HepG2 (cell line): Measurements from ENCODE around the gene DGCR8.

Experiments
- ARNT2 ChIP-seq: sonication (generic); formaldehyde crosslinking; IDR thresholded peaks from 2 replicates; pipeline ENCODE4 v1.8.0; 2022; ENCODE audit warnings: mild to moderate bottlenecking, low read depth, missing genetic modification reagents, moderate library complexity
- DPF2 ChIP-seq: sonication (generic); formaldehyde crosslinking; IDR thresholded peaks from 2 replicates; pipeline ENCODE4 v1.4.0; 2020; ENCODE audit warnings: mild to moderate bottlenecking, low read depth, missing genetic modification reagents, borderline replicate concordance
- ESRRA ChIP-seq: sonication (generic); formaldehyde crosslinking; IDR thresholded peaks from 2 replicates; pipeline ENCODE4 v1.5.1; 2020; ENCODE audit warnings: mild to moderate bottlenecking, low read depth, missing genetic modification reagents
- HDAC2 ChIP-seq: sonication (generic); formaldehyde crosslinking; IDR thresholded peaks from 2 replicates; pipeline ENCODE4 v1.4.0; 2020; ENCODE audit warnings: missing genetic modification reagents
- SOX6 ChIP-seq, 2 experiments: fragments of 450-650 bp in 1 of 2; sonication (generic) in 1 of 2; formaldehyde crosslinking in 1 of 2; IDR thresholded peaks; 2 replicates each; pipeline versions ENCODE4 v1.4.0 to v1.6.1; 2017 to 2020; ENCODE audit warnings: antibody characterized with exemption in 1 of 2, mild to moderate bottlenecking in 1 of 2, missing genetic modification reagents in 1 of 2
- SUZ12 ChIP-seq: fragments of 150-350 bp; IDR thresholded peaks from 2 replicates; pipeline ENCODE4 v1.6.1; 2014; ENCODE audit warnings: low read depth, low read length
- TAF1 ChIP-seq: sonication (generic); formaldehyde crosslinking; IDR thresholded peaks from 2 replicates; pipeline ENCODE4 v1.4.0; 2020; ENCODE audit warnings: missing genetic modification reagents
- ZMYM3 ChIP-seq: sonication (generic); formaldehyde crosslinking; IDR thresholded peaks from 2 replicates; pipeline ENCODE4 v1.5.1; 2020; ENCODE audit warnings: mild to moderate bottlenecking, missing genetic modification reagents
- TF ChIP-seq, protein P1 (sequence below): sonication (generic); formaldehyde crosslinking; IDR thresholded peaks from 2 replicates; pipeline ENCODE4 v1.5.0; 2020; ENCODE audit warnings: mild to moderate bottlenecking, missing genetic modification reagents, moderate library complexity

DNA sequence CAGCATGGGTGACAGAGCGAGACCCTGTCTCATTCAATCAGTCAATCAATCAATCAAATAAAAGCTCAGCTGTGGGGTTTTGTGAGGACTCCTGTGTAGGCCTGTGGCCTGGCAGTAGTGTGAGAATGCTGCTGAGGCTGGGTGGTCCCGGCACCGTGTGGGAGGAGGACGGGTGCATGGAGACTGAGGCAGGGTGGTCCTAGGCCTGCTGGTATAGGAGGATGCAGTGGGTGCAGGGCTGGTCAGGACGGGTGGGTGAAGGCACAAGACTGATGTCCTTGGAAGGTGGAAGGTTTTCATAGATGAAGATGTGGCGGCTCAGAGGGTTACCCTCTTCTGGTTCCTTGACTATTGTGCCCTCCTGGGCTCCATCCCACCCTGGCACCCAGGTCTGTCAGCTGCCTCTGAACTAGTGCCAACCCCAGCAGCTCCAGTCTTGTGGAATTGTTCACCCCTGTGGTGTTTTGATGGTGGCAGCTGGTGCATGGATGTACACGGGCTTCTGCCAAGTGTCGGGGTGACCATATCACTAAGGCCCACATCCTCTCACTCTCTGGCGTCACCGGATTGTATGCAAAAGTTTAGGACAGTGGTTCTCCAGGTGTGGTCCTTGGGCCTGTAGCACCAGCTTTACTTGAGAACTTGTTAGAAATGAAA, 35.4 kb upstream of the DGCR8 start:
- TF ChIP-seq ZMYM3 (no peak), SOX6 (IDR thresholded peaks at IDR 0.05) (no peak), SOX6 (CRISPR knock-in tag; IDR thresholded peaks at IDR 0.05) (no peak), SUZ12 (no peak), ESRRA (CRISPR knock-in tag) (no peak), DPF2 (CRISPR knock-in tag) (no peak), HDAC2 (CRISPR knock-in tag) (no peak), TAF1 (CRISPR knock-in tag) (no peak), ARNT2 (CRISPR knock-in tag) (no peak)
- TF ChIP-seq, protein P1, sequence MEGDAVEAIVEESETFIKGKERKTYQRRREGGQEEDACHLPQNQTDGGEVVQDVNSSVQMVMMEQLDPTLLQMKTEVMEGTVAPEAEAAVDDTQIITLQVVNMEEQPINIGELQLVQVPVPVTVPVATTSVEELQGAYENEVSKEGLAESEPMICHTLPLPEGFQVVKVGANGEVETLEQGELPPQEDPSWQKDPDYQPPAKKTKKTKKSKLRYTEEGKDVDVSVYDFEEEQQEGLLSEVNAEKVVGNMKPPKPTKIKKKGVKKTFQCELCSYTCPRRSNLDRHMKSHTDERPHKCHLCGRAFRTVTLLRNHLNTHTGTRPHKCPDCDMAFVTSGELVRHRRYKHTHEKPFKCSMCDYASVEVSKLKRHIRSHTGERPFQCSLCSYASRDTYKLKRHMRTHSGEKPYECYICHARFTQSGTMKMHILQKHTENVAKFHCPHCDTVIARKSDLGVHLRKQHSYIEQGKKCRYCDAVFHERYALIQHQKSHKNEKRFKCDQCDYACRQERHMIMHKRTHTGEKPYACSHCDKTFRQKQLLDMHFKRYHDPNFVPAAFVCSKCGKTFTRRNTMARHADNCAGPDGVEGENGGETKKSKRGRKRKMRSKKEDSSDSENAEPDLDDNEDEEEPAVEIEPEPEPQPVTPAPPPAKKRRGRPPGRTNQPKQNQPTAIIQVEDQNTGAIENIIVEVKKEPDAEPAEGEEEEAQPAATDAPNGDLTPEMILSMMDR (CRISPR knock-in tag) = no peak
